GM19025 (cell line): Measurements from ENCODE around the gene CFL2.

Experiments used
- ATAC-seq: cut with Tn5 transposase; IDR thresholded peaks from one replicate; pipeline ENCODE4 v1.9.1; 2021; ENCODE audit warnings: mild to moderate bottlenecking, low read depth, moderate library complexity; ENCODE audit not compliant: unreplicated experiment

Gene CFL2

DNA sequence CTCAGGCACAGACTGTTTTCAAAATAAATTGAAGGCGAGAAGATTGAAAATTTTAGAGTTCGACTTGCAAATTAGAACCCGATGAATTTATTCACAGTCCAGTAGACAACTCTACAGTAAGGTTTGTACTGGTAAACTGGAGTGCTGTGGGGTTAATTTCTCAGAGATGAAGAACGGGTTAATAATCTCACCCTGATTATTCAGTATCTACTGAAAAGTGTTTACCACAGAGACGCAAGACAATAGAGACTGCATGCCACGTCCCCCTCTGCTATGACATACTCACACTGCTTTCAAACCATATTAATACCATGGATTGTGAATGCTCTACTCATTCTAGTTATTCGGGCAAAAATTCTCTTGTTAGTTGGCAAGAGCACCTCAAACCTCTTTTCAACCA lies 36.1 kb downstream of the CFL2 start:
- ATAC-seq: no peak

GRCh38 chr14:34676516-34677211 lies 37.7 kb downstream of the CFL2 start:
- ATAC-seq: no peak

DNA sequence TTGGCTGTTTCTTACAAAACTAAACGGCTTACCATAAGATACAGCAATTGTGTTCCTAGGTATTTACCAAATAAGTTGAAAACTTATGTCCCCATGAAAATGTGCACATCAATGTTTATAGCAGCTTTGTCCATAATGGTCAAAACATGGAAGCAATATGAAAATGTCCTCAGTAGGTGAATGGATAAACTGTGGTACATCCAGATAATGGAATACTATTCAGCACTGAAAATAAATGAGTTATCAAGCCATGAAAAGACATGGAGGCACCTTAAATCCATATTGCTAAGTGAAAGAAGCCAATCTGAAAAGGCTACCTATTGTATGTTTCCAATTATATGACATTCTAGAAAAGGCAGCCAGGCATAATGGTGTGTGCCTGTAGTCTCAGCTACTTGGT lies 40.7 kb downstream of the CFL2 start:
- ATAC-seq: no peak

DNA sequence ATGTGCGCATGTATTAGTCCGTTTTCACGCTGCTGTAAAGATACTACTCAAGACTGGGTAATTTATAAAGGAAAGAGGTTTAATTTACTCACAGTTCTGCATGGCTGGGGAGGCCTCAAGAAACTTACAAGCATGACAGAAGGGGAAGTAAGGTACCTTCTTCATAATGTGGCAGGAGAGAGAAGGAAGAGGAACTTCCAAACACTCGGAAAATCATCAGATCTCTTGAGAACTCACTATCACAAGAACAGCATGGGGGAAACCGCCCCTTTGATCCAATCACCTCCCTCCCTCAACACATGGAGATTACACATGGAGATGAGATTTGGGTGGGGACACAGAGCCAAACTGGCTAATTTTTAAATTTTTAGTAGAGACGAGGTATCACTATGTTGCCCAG lies 42.7 kb downstream of the CFL2 start:
- ATAC-seq: no peak

DNA sequence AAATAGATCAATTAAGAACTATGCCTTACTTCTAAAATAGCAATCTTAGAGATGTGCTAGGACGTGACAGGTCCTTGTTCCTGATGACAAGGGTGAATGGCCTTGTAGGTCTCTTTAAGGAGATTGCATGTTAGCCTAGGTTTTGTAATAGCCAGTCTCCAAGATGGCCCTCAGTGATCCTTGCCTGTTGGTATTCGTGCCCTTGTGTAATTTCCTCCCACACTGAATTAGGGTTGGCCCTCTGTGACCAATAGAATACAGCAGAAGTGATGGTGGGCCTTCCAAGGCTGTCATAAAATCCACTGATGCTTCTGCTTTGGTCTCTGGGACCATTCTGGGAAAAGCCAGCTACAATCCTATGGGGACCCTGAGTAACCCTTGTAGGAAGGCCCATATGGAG lies 46.3 kb downstream of the CFL2 start:
- no peak for ATAC-seq

DNA sequence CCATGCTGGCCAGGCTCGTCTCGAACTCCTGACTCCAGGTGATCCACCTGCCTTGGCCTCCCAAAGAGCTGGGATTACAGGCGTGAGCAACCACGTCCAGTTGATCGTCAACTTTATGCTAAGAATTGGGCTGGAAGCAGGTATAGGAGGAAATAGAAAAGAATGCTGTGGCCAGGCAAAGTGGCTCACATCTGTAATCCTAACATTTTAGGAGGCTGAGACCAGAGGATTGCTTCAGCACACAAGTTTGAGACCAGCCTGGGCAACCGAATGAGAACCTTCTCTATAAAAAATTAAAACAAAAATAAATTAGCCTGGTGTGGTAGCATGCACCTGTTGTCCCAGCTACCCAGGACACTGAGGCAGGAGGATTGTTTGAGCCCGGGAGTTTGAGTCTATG lies 47.4 kb downstream of the CFL2 start:
- no peak for ATAC-seq

DNA sequence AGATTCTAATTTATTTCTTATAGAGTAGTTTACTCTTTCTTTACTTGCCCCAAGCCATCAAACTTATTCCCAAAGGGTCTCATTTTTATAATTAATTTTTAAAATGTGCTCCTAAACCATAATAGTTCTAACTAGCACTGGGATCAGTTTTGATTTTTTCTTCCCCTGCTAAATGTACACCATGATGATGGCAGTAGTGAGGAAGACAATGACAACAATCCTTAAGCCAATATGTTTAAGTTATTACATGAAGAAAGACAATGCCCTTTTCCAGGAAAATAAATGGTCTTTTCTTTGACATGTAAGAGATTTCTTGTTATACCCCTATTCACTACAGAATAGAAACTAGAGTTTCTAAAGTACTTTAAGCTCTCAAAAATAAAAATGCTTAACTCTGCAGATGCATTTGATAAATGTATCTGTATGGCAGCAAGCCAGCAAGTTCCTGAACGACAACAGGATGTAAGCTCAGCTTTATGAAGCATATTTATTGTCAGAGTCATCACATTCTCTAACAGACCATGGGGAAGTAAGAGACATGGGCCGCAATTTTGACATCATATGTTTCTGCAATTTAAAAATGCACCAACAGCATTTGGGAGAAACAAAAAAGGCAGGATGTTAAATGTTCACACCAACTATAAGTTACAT lies 48.5 kb downstream of the CFL2 start:
- ATAC-seq: no peak

DNA sequence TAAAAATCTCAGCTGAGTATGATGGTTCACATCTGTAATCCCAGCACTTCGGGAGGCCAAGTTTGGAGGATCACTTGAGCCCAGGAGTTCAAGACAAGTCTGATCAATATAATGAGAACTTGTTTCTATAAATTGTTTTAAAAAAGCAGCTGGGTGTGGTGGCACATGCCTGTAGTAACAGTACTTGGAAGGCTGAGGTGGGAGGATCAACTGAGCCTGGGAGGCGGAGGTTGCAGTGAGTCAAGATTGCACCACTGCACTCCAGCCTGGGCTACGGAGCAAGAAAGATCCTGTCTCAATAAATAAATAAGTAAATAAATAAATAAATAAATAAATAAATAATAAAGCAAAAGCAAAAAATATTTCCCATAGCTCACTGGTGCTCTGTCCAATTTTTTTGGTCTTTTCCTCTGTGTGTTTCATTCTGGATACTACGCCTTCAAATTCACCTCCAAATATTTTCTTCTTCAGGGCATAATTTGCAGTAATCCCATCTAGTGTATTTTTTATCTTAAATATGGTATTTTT lies 51.8 kb downstream of the CFL2 start:
- no peak for ATAC-seq

DNA sequence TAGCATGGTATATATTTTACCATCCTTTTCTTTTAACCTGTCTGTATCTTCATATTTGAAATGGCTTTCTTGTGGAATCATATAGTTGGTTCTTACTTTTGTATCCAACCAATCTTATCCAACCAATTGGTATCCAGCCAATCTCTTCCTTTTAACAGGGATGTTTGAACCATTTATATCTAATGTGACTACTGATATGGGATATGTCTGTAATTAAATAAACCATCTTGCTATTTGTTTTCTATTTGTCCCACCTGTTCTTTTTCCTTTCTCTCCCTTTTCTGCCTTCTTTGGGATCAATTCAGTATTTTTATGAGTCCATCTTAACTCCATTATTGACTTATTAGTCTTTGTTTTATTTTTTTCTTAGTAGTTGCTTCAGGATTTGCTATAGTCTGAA lies 53.6 kb downstream of the CFL2 start:
- ATAC-seq: no peak
